Hematopoietic multipotent progenitor cell treated with erythropoietin and hydrocortisone succinate and interleukin-3 and kit ligand, for 17 days (in vitro differentiated cells): Measurements from ENCODE around the gene PLEKHO1.
"Not testable (repeated sequence)": the region's sequence is repeated elsewhere in the genome, so short reads cannot be mapped to it uniquely, and the experiment has no call there.

Experiments
- DNase-seq: peaks from one replicate; pipeline ENCODE4 v3.0.0-alpha.2; 2015; ENCODE audit warnings: low spot score

Gene PLEKHO1

GRCh38 chr1:150149271-150150132, at the start of gene PLEKHO1:
TSS of gene PLEKHO1 (plus strand) at chr1:150149916. CDS start at chr1:150150258, 342 bp downstream.
- DNase-seq: no peak

GRCh38 chr1:150102986-150103385, 46.7 kb upstream of the PLEKHO1 start:
- DNase-seq: no peak

GRCh38 chr1:150106341-150106740, 43.4 kb upstream of the PLEKHO1 start:
- DNase-seq: no peak

GRCh38 chr1:150109586-150109985, 40.1 kb upstream of the PLEKHO1 start:
- no peak for DNase-seq

- DNase-seq: no peak
These were observed 39.6 kb upstream of the PLEKHO1 start for GRCh38 chr1:150110116-150110515.

- no peak for DNase-seq
These were observed 38.0 kb upstream of the PLEKHO1 start for GRCh38 chr1:150111670-150112069.

- DNase-seq: no peak
These were observed 34.6 kb upstream of the PLEKHO1 start for GRCh38 chr1:150115121-150115520.

GRCh38 chr1:150118716-150119115, 31.0 kb upstream of the PLEKHO1 start:
- DNase-seq: no peak

- DNase-seq: no peak
These were observed 28.4 kb upstream of the PLEKHO1 start for GRCh38 chr1:150121236-150121862.

GRCh38 chr1:150126811-150127210, 22.9 kb upstream of the PLEKHO1 start:
- DNase-seq: no peak

GRCh38 chr1:150127464-150127863, 22.3 kb upstream of the PLEKHO1 start:
- DNase-seq: no peak

GRCh38 chr1:150127868-150128267, 21.8 kb upstream of the PLEKHO1 start:
- no peak for DNase-seq

GRCh38 chr1:150132372-150132771, 17.3 kb upstream of the PLEKHO1 start:
- DNase-seq: no peak

- DNase-seq: no peak
These were observed 15.2 kb upstream of the PLEKHO1 start for GRCh38 chr1:150134537-150134936.

- not testable (repeated sequence) for DNase-seq
These were observed 14.3 kb upstream of the PLEKHO1 start for GRCh38 chr1:150135400-150135799.

GRCh38 chr1:150138044-150138443, 11.7 kb upstream of the PLEKHO1 start:
- DNase-seq: no peak

- DNase-seq: no peak
These were observed 8.3 kb upstream of the PLEKHO1 start for GRCh38 chr1:150141452-150141851.

- no peak for DNase-seq
These were observed 7.6 kb upstream of the PLEKHO1 start for GRCh38 chr1:150142083-150142482.

GRCh38 chr1:150144606-150145005, 5.1 kb upstream of the PLEKHO1 start:
- no peak for DNase-seq

- not testable (repeated sequence) for DNase-seq
These were observed 3.7 kb upstream of the PLEKHO1 start for GRCh38 chr1:150146016-150146415.

GRCh38 chr1:150146849-150147542, 2.7 kb upstream of the PLEKHO1 start:
- DNase-seq: no peak

GRCh38 chr1:150148837-150149270, 862 bp upstream of the PLEKHO1 start:
- DNase-seq: no peak
